ENCODE results near the gene CCDC14.
"Not testable (repeated sequence)": the region's sequence is repeated elsewhere in the genome, so short reads cannot be mapped to it uniquely, and the experiment has no call there.

CCDC14 gene

GRCh38 chr3:123971406-123971805 lies 10.4 kb upstream of the CCDC14 start:
- TF ChIP-seq, protein P1, sequence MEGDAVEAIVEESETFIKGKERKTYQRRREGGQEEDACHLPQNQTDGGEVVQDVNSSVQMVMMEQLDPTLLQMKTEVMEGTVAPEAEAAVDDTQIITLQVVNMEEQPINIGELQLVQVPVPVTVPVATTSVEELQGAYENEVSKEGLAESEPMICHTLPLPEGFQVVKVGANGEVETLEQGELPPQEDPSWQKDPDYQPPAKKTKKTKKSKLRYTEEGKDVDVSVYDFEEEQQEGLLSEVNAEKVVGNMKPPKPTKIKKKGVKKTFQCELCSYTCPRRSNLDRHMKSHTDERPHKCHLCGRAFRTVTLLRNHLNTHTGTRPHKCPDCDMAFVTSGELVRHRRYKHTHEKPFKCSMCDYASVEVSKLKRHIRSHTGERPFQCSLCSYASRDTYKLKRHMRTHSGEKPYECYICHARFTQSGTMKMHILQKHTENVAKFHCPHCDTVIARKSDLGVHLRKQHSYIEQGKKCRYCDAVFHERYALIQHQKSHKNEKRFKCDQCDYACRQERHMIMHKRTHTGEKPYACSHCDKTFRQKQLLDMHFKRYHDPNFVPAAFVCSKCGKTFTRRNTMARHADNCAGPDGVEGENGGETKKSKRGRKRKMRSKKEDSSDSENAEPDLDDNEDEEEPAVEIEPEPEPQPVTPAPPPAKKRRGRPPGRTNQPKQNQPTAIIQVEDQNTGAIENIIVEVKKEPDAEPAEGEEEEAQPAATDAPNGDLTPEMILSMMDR (conservative IDR thresholded peaks at IDR 0.05; ENCODE audit: low read length) = no peak
- H3K4me3 ChIP-seq (ENCODE audit: low read length) = no peak overlapping the region
- DNase-seq (ENCODE audit: low read depth) = no peak

DNA sequence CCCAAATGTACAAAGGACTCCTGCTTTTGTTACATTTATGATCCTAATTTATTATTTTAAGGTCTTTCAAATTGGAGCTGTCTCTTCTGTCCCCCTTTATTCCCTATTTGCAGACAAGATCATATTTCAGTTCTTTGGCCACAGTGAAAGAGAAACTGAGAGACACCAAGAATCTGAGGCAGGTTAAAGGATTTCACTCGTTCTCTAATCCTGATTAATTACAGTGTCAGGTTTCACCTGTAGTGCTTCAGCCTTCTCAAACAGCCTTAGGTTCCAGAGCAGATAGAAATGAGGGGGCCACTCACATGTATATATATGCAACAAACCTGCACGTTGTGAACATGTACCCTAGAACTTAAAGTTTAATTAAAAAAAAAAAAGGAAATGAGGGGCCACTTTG lies 6.2 kb upstream of the CCDC14 start:
- not testable (repeated sequence) for H3K4me3 ChIP-seq (ENCODE audit: low read length); DNase-seq (ENCODE audit: low read depth)

DNA sequence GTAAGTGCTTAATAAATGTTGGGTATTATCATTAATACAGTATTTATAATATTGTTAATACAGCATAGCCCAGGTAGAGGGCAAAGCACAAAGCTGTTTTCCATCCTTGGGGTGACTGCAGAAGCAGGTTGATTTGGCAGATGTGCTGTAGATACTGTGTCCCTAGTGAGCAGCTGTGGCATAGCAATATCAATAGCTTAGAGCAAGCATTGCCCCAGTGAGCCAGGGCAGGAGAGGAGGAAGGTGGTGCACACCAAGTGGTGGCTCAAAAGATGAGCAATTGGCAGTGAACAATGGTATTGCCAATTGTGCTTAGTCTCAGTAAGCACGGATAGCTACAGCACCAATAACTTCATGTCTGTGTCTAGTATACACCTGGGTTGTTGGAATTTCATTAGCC lies 5.8 kb upstream of the CCDC14 start:
- DNase-seq (ENCODE audit: low read depth); H3K4me3 ChIP-seq (ENCODE audit: low read length): not testable (repeated sequence)

DNA sequence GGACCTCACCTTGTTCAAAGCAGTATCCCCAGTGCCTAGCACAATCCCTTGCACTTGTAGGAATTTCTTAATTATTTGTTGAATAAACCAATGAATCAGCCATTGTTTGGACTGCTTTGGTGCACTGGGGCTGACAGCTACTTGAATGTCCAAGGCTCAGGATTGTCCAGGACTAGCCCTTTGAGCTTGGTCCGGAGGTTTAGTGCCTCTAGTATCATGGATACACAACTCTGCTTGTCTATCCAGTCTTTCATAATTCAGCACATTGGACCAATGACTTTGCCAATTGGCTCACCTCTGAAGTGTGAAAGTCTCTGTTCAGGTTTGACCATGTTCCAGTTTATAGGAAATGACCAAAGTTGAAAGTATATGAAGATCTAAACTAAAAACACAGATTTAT lies 3.8 kb upstream of the CCDC14 start:
- not testable (repeated sequence) for DNase-seq (ENCODE audit: low read depth)

GRCh38 chr3:123961508-123961856 lies 453 bp upstream of the CCDC14 start:
- peak overlapping the region; percentile 92 for H3K4me3 ChIP-seq (ENCODE audit: low read length)
- DNase-seq (ENCODE audit: low read depth) = no peak
- TF ChIP-seq, protein P1 (conservative IDR thresholded peaks at IDR 0.05; ENCODE audit: low read length) = no peak

More for the DNA sequence above, 3.8 kb upstream of the CCDC14 start:
- H3K4me3 ChIP-seq (ENCODE audit: low read length) = not testable (repeated sequence)

- DNase-seq (ENCODE audit: low read depth) = no peak
- TF ChIP-seq, protein P1 (conservative IDR thresholded peaks at IDR 0.05; ENCODE audit: low read length) = no peak
Observed at GRCh38 chr3:123953735-123954134, 7.3 kb downstream of the CCDC14 start.

DNA sequence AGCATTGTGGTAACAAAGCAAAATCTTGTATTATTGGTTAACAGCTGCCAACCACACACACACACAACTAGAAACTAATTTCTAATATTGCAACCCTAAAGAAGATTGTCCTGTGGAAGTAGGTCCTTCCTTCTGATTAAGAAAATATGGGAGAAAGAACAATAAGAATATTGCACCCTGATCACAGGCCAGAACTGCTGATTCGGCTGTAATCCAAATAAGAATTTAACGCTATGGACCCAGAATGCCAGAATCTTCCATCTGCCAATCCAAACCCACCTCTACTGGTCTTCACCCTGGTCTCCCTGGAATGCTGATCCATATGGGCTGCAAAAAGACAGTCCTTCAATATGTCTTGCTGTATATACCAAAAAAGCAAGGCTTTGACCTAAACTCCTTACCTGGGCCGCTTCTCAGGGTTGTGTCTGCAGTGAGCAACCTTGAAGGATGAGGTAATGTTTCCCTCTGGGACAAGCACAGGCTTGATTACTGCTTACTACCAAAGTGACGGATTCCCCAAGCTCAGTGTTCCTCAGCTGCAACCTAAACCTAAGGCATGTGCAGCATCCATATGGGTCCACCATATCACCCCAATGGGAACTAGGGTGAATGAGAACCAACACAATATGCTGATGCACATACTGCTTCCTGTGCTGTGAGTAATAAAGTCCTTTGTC lies 8.0 kb downstream of the CCDC14 start:
- TF ChIP-seq, protein P1 (conservative IDR thresholded peaks at IDR 0.05; ENCODE audit: low read length) = no peak
- DNase-seq (ENCODE audit: low read depth) = no peak
- H3K4me3 ChIP-seq (ENCODE audit: low read length) = no peak overlapping the region

More at GRCh38 chr3:123953735-123954134, 7.3 kb downstream of the CCDC14 start:
- H3K4me3 ChIP-seq (ENCODE audit: low read length) = no peak overlapping the region

DNA sequence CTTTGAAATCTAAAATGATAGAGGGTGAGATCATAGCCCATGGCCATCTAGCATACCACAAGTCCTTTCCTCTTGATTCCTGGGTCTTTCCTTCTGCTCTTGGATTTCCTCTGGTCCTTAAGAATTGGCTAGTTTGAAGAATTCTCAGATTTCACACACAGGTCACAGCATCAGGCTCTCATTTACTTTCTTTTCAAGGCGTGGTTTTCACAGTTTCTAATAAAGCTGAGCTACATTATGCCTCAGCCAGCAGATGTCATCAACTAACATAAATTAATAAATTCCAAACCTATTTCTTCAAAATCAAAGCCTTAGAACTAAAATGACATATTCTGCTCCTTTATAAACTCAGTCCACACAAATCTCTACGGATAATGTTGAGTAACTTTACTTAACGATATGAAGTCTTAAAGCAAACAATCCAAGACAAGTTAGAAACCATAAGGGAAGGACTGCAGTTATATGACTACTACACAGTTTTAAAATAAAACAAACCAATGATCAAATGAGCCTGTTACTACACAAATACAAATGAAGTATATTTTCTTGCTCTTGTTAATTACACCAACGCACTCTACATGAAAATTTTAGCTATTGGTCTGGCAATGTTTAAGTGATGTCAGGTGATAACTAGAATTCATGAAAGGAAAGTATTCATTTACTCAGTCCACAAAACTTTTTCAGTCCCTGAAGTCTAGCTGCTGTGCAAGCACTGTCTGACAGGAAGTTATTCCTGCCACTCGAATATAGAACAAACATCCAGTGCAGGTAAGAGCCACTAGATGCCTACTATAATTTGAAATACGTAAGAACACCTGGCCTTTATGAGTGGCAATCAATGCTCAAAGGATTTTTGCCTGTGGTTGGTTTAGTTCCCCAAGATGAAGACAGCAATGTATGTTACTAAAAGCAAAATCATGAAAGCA lies 9.2 kb downstream of the CCDC14 start:
- no peak overlapping the region for H3K4me3 ChIP-seq (ENCODE audit: low read length)
- peak; percentile 15 for DNase-seq (ENCODE audit: low read depth)
- TF ChIP-seq, protein P1 (conservative IDR thresholded peaks at IDR 0.05; ENCODE audit: low read length) = no peak

Data from AG10803 (cell line).